ENCODE data around the gene NCAM1. TPM values are rescaled to one million over a fixed set of nuclear protein-coding genes. Genes with fewer than 3 reads are reported as not detected.

The NCAM1 gene
- total RNA-seq, 1 donor: under 0.01 TPM

DNA sequence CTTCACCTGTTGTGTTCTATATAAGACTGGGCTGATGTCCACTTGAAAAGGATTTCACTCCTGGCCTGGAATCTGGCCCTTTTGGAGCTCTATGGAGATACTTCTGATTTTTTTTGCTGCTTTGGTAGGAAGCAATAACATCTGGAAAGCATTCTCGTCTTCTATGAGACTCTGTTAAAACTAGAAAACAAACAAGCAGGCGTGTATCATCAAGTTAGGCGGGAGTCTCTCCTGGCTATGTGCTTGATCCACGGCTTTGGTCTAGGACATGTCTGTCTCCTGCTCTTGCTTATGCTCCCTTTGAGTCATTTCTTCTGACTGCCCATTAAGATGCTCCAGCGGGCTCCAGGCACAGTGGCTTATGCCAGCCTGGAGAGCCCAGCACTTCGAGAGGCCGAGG, 231.8 kb downstream of the NCAM1 start:
- DNase-seq (ENCODE audit: low read depth in 2 of 3, low spot score in 2 of 3): no peak

DNA sequence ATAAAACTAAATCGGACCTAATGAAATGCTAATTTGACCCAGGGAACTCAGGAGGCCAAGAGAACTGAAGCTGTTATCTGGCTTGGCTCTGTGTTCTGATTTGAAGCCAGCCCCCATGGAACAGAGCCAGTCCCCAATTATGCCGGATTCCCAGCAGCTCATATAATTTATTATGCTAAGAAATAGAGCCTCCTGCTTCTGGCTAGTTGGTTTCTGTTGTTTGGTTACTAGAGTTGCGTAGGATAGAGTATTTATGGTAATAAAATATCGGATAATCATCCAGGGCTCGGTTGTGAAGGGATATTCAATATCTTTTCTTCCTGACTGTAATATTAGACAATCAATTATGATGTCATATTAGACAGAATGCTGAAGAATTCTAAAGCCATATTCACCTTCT, 232.7 kb downstream of the NCAM1 start:
- DNase-seq (ENCODE audit: low read depth in 2 of 3, low spot score in 2 of 3): no peak

DNA sequence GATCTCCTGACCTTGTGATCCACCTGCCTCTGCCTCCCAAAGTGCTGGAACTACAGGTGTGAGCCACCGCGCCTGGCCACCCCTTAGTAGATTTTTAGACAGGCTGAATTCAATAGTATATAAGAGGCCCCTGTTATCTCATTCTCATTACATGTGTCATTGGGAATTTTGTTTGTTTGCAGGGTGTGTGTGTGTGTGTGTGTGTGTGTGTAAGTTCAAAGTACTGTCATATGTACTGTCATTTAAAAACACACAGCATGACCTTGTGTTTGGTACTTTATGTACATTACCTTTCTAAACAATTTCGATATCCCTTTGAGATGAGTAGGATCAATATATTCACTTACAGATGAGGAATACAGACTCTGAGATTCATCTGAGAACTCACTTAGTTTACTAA, 234.5 kb downstream of the NCAM1 start:
- no peak for DNase-seq (ENCODE audit: low read depth in 2 of 3, low spot score in 2 of 3)

DNA sequence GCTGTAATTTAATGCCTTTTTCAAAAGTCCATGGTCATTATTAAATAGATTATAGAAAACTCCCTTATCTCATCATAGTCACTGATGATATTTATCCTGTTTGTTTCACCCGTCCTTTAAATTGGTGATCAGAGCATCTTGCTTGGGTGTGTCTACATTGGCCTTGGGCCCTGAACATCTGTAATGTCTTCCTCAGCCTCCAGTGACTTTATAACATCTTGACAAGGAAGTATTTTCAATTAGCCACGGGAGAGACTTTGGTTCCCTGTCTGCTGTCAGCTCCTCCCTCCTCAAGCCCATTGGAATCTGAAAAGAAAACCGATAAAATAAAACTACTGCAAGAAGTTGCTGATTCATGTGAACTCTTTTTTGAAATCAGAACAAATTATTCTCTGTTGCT, 236.2 kb downstream of the NCAM1 start:
- no peak for DNase-seq (ENCODE audit: low read depth in 2 of 3, low spot score in 2 of 3)

DNA sequence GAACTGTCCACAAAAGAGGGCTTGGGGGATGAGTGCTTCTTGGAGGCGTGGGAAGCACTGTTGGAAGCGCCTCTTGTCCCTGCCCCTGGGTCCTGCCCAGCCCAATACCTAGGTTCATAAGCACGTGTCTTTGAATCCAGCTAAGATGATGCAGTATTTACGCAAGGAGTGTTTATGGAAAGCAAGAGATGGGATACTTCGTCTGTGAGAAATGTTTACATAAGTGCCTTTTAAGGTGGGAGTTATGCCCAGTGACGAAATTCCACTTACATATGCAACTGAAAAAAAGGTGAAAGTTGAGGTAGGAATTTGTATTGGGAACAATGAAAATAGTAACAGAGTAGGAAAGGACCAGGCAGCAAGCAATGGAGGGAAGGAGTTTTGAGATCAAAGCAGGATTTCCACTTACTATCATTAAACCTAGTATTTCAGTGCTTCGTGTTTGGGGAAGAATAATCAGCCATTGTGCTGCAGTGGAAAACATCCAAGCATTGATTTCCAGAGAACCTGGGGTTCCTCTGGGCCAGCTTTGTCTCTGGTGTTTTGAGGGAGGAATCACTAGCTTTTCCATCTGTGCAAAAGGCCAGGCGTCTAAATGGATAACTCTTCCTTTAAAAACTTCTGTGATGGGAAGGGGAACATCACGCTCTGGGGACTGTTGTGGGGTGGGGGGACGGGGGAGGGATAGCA, 237.9 kb downstream of the NCAM1 start:
- DNase-seq (ENCODE audit: low read depth in 2 of 3, low spot score in 2 of 3): no peak

DNA sequence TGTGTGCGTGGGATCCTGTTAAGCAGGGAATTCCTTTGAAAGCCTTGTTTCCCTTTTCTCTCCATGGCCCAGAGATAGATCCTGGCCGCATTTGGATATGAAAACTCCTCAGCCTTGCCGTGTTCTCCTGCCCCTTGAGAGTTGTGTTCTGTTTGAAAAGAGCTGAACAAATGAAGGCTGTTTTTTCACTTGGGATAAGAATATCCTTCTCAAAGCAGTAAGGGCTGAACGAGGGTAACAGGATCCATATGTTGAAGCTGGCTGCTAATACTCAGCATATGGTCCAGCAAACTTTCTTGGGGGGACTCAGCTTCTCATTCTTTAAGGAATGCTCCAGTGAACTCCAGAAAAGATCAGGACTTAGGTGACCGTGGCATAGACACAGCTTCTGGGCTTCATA, 238.6 kb downstream of the NCAM1 start:
- no peak for DNase-seq (ENCODE audit: low read depth in 2 of 3, low spot score in 2 of 3)

DNA sequence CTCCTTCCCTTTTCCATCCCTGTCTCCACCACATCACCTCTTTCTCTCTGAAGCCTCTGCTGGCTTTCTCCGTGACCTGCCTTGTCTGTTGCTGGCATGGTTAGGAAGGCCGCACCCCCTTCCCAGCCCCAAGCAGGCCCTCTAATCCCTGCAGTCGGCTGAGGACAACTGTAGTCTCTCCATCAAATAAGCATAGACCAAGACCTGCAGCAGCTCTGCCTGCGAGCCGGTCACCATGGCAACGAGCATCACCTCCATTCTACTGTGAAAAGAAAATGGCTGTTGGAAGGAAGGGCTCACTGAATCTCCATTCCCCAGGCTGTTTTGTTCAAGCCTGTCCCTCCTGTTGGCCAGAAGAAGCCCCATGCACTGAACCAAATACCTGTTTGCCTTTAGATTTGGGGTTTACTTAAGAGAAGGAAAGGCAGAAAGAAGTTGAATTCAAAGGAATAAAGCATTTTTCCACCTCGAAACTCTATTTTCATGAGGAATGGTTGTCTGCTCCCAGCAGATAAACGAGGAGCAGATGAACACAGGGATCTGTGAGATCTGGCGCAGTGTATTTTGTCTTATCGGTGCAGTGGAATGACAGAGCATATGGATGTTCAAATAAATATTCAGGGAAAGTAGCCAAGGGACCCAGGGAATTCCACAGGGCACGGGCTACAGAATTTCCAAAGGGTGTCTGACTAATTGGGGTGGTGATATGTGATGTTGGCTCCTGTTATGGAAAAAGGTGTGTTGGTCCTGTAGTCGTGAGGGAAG, 240.0 kb downstream of the NCAM1 start:
- DNase-seq (ENCODE audit: low read depth in 2 of 3, low spot score in 2 of 3): no peak

DNA sequence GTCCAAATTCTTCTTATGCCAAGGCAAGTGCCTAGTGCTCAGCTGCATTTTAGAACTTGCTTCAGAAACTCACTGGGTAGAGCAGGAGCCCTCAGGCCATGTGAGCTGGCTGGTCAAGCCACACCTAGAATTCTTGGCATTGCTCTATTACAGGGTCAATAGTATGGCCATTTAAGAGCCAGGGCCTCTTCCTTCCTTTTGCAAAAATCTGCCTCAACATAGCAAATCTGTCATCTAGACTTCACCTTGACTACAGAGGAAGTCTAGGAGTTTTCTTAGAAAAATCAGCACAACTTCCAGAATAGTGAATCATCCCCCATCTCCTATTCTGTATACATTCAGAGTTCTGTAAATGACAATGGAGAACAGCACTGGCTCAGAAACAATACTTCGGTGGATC, 241.2 kb downstream of the NCAM1 start:
- DNase-seq (ENCODE audit: low read depth in 2 of 3, low spot score in 2 of 3): no peak

DNA sequence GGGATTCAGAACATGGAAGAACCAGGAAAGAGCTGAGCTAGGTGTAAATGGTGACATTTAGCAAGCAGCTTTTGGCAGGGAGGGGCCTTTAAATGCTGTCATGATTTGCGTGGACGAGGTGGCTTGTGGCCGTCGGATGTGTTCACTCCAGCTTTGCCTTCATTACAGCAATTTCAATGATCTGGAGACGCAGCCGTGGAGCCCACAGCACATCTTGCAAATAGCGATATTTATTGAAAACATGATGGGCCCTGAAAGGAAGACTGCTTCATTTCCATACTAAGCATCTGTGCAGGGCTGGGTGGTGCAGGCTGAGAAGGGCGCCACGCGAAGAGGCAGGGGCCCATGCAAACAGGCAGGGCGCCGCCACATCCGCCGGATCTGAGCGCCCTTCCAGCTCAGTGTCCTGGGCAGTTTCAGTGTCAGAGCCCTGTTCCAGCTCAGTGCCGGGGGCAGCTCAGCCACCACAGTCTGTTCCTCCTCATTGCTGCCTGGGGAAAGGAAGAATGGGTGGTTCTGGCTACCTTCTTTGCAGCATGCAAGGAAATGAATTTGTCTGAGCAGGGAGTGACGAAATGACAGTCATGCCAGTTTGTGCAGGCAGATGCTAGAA, 242.0 kb downstream of the NCAM1 start:
- DNase-seq (ENCODE audit: low read depth in 2 of 3, low spot score in 2 of 3): no peak

DNA sequence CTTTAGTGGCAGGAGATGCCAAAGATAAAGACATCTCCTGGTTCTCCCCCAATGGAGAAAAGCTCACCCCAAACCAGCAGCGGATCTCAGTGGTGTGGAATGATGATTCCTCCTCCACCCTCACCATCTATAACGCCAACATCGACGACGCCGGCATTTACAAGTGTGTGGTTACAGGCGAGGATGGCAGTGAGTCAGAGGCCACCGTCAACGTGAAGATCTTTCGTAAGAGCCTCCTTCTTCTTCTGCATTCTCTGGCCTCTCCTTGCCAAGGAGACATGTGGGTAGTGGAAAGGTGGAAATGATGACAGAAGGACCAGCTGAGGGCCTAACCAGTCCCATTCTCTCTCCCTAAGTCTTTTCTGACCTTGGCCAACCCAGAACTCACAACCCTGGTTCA, 243.1 kb downstream of the NCAM1 start:
- DNase-seq (ENCODE audit: low read depth in 2 of 3, low spot score in 2 of 3): no peak

DNA sequence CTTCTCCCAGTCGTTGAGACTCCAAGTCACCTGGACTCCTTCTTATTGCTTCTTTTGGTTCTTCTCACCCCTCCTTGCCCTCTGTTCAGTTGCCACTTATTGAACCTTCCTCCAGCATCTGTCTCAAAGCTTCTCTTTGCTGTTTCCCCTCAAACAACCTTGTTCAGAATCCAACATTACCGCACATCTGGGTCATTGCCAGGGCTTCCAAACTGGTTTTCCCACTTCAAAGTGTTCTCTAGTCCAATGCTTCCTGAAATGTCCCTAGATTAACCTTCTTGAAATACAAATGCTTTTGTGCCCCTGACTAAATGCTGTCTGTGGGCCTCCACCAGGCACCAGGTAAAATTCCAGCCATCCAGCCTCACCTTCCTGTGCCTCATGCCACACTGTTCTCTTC, 252.3 kb downstream of the NCAM1 start:
- no peak for DNase-seq (ENCODE audit: low read depth in 2 of 3, low spot score in 2 of 3)

DNA sequence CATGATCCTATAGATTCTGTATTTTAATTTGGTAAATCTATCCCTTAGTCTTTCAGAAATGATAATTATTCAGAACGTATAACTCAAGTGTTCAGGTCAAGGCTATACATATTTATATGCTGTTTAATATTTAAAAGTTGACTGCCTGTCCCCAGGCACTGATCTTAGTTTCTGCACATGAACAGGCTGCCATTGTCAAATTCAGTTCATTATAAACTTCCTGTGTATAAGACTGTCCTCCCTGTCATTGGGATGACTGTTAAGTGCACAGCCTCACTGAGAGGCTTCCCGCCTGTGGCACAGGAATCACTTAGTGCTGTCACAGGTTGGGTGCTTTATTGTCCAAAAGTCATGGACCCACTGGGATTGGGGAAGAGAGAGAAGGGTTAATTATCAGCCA, 261.0 kb downstream of the NCAM1 start:
- no peak for DNase-seq (ENCODE audit: low read depth in 2 of 3, low spot score in 2 of 3)

DNA sequence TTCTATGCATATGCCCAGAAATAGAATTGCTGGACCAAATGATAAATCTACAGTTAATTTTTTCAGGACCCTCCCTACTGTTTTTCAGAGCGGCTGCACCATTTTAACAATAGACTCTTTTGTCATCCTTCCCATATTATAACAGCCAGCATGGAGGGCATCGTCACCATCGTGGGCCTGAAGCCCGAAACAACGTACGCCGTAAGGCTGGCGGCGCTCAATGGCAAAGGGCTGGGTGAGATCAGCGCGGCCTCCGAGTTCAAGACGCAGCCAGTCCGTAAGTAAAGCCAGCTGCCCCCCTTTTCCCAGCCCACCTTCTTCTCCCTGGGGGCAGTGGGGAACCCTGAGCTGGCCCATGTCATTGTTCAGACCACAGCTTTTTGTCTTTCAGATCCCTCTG, 273.7 kb downstream of the NCAM1 start:
- DNase-seq (ENCODE audit: low read depth in 2 of 3, low spot score in 2 of 3): no peak

DNA sequence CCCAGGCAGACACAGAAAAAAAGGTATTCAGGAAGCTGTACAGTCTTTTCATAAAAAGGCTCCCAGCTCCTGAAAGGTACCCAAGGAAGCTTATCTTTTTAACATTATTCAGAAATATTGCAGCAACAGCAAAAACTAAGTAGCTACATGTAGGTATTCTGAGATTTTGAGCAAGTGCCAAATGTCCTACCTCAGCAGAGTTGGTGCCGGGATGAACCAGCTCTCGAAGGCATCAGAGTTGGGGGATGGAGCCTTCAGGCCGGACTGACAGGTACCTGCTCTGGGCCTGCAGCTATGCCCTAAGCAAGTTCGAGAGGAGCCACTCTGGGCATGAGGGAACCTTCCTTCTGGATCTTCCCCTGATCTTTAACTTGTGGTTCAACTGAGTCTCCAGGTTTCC, 276.0 kb downstream of the NCAM1 start:
- DNase-seq (ENCODE audit: low read depth in 2 of 3, low spot score in 2 of 3): no peak

DNA sequence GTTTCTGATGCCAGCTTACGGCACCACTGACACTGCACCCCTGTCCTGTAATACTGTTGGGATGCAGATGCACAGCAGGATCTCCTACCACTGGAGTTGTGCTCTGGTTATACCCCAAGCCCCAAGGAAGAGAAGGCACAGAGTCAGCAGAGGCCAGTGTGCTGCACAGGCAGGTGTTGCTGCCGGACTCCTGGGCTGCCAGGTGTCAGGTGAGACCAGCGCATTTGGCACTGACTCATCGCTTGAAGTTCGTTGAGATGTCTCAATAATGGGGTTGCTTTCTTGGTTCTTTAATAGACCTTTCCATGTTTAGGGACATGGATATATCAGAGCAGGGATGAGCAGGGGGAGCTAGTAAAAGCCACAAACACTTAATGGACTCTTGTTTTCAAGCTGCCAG, 277.5 kb downstream of the NCAM1 start:
- no peak for DNase-seq (ENCODE audit: low read depth in 2 of 3, low spot score in 2 of 3)

DNA sequence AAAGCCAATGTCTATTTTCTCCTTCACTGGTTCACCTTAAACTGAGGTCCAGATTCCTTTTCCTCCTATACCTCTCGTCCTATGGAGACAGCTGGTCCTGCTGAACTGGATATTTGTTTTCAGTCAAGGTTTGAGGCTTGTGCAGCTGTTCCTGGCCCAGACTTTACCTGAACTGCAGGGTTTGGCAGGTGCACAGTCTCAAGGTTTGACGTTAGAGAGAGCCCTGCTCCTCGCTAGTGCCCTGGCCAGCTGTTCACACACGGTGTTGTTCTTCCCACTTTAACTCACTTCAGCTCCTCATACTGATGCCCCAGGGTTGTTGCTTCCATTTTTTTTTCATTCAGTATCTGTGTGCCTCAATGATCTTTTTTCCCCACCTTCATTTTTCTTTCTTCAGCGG, 279.2 kb downstream of the NCAM1 start:
- DNase-seq (ENCODE audit: low read depth in 2 of 3, low spot score in 2 of 3): no peak

DNA sequence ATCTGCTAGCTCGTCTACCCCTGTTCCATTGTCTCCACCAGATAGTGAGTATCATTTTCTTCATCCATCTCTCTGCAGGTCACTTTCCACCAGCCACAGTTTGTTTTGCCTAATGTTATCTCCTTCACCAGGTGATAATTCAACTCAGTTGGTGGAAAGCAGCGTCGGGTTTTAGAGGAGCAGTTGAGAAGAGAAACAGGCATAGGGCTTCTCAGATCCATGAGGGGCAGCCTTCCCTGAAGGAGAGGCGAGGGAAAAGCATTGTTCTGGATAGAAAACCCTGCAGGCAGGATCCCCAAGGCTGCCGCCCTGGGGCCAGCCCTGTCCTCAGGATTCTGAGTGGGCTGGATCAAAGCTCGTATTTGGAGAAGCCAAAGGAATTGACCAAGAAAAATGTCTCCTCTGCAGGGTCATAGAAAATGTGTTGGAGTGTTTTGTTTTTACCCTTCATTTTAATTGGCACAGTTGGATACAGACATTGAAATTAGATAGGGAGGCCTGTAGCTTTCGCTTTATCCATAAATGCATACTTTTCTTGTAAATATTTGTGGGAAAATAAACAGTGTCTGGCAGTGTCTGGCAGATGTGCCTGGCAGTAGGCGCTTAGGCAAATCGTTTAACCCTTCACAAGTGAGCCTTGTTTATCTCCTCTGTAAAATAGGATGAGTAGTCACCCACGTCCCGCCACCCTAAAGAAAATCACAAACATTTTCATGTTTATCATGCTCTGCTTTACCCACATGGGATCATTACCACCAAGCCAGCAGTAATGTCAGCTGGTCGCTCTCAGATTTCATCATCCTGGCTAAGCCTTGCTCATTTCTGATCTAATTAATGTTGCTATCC, 279.8 kb downstream of the NCAM1 start:
- DNase-seq (ENCODE audit: low read depth in 2 of 3, low spot score in 2 of 3): no peak

DNA sequence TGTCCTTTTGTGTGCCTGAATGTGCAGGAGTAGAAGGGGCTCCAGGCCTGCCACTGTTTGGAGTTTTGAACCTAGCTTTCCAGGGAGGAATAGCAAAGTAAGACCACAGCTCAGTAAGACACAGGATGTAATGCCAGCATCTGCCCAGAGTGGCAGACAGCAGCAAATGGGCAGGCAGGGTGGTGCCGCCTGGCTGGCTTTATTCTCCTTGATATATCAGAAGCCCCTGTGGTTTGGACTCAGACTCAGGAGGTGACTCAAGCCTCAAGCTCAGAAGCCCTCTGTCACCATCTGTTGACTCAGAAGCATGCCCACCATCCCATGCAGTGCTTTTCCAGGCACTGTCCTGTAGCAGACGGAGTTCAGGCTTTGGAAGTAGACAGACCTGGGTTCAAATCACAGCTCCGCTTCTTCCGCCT, 280.4 kb downstream of the NCAM1 start:
- no peak for DNase-seq (ENCODE audit: low read depth in 2 of 3, low spot score in 2 of 3)

DNA sequence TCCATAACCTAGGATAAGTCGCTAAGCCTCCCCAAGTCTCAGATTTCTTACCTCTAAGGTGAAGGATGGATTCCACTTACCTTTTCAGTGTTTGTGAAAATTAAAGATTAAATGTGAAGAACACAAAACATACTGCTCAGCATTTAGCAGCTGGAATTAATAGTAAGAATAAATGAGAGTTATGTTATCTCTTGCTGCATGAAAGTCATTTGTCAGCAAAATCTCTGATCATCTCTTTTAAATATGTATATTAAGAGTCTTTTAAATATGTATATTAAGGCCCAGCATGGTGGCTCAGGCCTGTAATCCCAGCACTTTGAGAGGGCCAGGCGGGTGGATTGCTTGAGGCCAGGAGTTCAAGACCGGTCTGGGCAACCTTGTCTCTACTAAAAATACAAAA, 280.8 kb downstream of the NCAM1 start:
- no peak for DNase-seq (ENCODE audit: low read depth in 2 of 3, low spot score in 2 of 3)

DNA sequence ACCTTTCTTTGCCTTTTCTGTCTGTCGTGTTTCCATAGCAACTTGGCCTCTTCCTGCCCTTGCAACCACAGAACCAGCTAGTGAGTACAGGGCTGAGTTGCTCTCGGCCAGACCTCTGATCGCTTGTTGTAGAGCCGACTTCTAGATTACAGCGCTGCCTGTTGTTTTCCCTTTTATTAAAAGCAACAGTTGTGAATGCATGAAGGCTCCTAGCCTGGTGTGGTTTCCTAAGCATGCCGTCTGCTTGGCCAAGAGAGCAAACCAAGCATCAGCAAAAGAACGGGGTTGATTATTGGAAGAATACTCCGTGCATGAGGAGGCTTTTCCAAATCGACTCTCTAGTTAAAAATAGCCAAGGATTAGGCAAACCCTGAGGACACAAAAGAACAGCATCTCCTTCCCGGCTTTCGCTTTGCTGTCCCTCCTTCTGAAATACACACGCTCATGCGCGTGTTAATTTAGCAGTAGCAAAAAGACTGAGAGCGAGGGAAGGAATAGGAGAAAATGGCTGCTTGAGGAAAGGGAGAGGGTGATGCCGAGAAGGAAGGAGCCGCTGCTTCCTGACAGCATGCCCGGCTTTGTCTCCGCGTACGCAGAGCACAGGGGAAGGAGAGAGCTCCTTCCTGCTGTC, 281.7 kb downstream of the NCAM1 start:
- DNase-seq (ENCODE audit: low read depth in 2 of 3, low spot score in 2 of 3): peak in 2 of 3 donors; percentile 18 to 60

DNA sequence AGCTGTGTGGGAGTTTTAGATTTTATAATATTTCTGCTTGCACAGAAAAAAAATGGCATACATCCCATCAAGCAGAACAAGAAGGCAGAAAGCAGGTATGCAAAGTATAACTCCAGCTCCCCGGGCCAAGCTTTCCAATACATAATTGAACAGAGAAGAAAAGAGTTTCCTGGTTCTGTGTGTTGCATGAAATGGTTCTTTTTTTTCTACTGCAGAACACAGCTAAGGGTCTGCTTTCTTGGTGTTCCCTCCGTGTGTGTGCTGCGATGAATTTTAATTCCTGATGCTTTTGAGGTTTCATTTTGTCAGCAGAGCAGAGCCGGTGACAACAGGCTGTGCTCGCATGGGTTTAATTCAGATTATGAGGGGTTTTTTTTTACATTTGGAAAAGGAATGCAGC, 282.5 kb downstream of the NCAM1 start:
- DNase-seq (ENCODE audit: low read depth in 2 of 3, low spot score in 2 of 3): no peak
